Measurements from ENCODE around the gene CLEC4M.

DNA sequence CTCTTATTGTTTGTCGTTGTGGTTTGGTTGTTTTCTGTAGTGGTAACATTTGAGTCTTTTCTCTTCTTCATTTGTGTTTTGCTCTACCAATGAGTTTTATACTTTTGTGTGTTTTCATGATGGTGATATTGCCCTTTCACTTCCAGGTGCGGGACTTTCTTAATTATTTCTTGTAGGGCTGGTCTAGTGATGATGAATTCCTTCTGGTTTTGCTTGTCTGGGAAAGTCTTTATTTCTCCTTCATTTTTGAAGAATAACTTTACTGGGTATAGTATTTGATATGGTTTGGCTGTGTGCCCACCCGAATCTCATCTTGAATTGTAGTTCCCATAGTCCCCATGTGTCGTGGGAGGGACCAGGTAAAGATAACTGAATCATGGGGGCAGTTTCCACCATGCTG is 6.8 kb upstream of the CLEC4M start:
- no peak for TF ChIP-seq POLR2A (IDR thresholded peaks at IDR 0.05)
- TF ChIP-seq, protein P1, sequence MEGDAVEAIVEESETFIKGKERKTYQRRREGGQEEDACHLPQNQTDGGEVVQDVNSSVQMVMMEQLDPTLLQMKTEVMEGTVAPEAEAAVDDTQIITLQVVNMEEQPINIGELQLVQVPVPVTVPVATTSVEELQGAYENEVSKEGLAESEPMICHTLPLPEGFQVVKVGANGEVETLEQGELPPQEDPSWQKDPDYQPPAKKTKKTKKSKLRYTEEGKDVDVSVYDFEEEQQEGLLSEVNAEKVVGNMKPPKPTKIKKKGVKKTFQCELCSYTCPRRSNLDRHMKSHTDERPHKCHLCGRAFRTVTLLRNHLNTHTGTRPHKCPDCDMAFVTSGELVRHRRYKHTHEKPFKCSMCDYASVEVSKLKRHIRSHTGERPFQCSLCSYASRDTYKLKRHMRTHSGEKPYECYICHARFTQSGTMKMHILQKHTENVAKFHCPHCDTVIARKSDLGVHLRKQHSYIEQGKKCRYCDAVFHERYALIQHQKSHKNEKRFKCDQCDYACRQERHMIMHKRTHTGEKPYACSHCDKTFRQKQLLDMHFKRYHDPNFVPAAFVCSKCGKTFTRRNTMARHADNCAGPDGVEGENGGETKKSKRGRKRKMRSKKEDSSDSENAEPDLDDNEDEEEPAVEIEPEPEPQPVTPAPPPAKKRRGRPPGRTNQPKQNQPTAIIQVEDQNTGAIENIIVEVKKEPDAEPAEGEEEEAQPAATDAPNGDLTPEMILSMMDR (IDR thresholded peaks at IDR 0.05) = no peak
